Tibial artery (tissue), 4 donors: Measurements from ENCODE around the gene TM9SF1.

Experiments
- DNase-seq, 2 donors: peaks; one replicate each; pipeline ENCODE4 v3.0.0-alpha.2; 2019
- H3K27ac ChIP-seq, 2 donors: fragments of 200-600 bp; sonication (generic) in 1 of 2; 1 replicate in 1 of 2; 2 replicates in 1 of 2; pipeline ENCODE4 v1.5.1; 2018 to 2019; ENCODE audit warnings: mild to moderate bottlenecking in 1 of 2
- H3K27me3 ChIP-seq, 2 donors: fragments of 200-600 bp; sonication (generic) in 1 of 2; one replicate each; pipeline versions ENCODE4 v1.5.1 to v1.6.0; 2016 to 2019
- H3K36me3 ChIP-seq, 3 donors: fragments of 200-600 bp; sonication (generic) in 2 of 3; one replicate each; pipeline ENCODE4 v1.5.1; 2016 to 2019; ENCODE audit warnings: mild to moderate bottlenecking in 2 of 3
- H3K4me1 ChIP-seq, 4 donors: fragments of 200-600 bp; sonication (generic) in 2 of 4; 1 replicate in 3 of 4; 2 replicates in 1 of 4; pipeline ENCODE4 v1.5.1; 2016 to 2019
- H3K4me3 ChIP-seq, 2 donors: fragments of 200-600 bp; sonication (generic) in 1 of 2; 1 replicate in 1 of 2; 2 replicates in 1 of 2; pipeline ENCODE4 v1.5.1; 2018 to 2019; ENCODE audit warnings: mild to moderate bottlenecking in 2 of 2
- H3K9me3 ChIP-seq, 3 donors: fragments of 200-600 bp; sonication (generic) in 1 of 3; one replicate each; pipeline ENCODE4 v1.5.1; 2016 to 2019
- CTCF ChIP-seq, 2 experiments: fragments of 200-600 bp in 1 of 2; fragments of 450-650 bp in 1 of 2; IDR thresholded peaks; one replicate each; pipeline ENCODE4 v1.5.1; 2017 to 2019; ENCODE audit warnings: antibody characterized with exemption in 2 of 2, mild to moderate bottlenecking in 1 of 2, moderate library complexity in 1 of 2
- intact Hi-C: fragments of 100-400 bp; cut with DNase I; formaldehyde crosslinking; loops from one replicate; pipeline ENCODE4 v1.15.0; 2023; ENCODE audit warnings: low total_unique reads

TM9SF1 gene

GRCh38 chr14:24167469-24168114 is 27.6 kb downstream of the TM9SF1 start:
- no peak for TF ChIP-seq CTCF (IDR thresholded peaks at IDR 0.05)
- H3K4me3 ChIP-seq, result no peak overlapping the region
- H3K27ac ChIP-seq, result no peak overlapping the region
- H3K36me3 ChIP-seq, result peaks cover 47 to 80% (median 63%) of the 10 kb centered on the region in 3 donors
- H3K4me1 ChIP-seq, result peaks cover 0 to 26% (median 19%) of the 10 kb centered on the region in 4 donors
- no peak for DNase-seq
- intact Hi-C loops, result no loop called here
- H3K27me3 ChIP-seq, result no peaks in the 10 kb centered on the region
- no peaks in the 10 kb centered on the region for H3K9me3 ChIP-seq

GRCh38 chr14:24165785-24166184 is 29.5 kb downstream of the TM9SF1 start:
- DNase-seq, result no peak
- no peak for TF ChIP-seq CTCF (IDR thresholded peaks at IDR 0.05)
- H3K4me3 ChIP-seq, result no peak overlapping the region
- intact Hi-C loops, result no loop called here
- peaks cover 47 to 78% (median 63%) of the 10 kb centered on the region in 3 donors for H3K36me3 ChIP-seq
- H3K9me3 ChIP-seq, result no peaks in the 10 kb centered on the region
- H3K4me1 ChIP-seq, result peaks cover 0 to 32% (median 23%) of the 10 kb centered on the region in 4 donors
- no peaks in the 10 kb centered on the region for H3K27me3 ChIP-seq
- no peak overlapping the region for H3K27ac ChIP-seq

- Histone ChIP-seq H3K27me3 (no peaks in the 10 kb centered on the region), H3K4me3 (no peak overlapping the region), H3K9me3 (no peaks in the 10 kb centered on the region), H3K4me1 (peaks cover 0 to 37% (median 28%) of the 10 kb centered on the region in 4 donors), H3K27ac (no peak overlapping the region), H3K36me3 (peaks cover 47 to 82% (median 63%) of the 10 kb centered on the region in 3 donors)
- TF ChIP-seq CTCF (IDR thresholded peaks at IDR 0.05), result no peak
- intact Hi-C loops, result no loop called here
- DNase-seq, result no peak
Observed at GRCh38 chr14:24164518-24164991, 30.7 kb downstream of the TM9SF1 start.

DNA sequence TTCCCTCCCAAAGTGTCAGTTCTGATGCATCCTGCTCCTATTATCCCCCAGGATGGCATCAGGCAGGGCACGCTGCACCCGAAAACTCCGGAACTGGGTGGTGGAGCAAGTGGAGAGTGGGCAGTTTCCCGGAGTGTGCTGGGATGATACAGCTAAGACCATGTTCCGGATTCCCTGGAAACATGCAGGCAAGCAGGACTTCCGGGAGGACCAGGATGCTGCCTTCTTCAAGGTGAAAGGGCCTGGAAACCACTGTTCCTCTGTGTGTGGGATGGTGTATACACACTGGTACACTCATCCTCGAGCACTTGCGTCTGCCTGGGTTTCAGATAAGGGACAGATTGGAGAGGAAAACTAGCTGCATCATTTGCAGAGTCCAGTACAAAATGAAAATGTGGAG is 33.1 kb downstream of the TM9SF1 start:
- H3K9me3 ChIP-seq, result no peaks in the 10 kb centered on the region
- intact Hi-C loops, result no loop called here
- peak overlapping the region; percentile 69 to 72 for H3K4me3 ChIP-seq
- peaks cover 0 to 37% (median 28%) of the 10 kb centered on the region in 4 donors for H3K4me1 ChIP-seq
- no peak for DNase-seq
- TF ChIP-seq CTCF (IDR thresholded peaks at IDR 0.05), result no peak
- H3K27ac ChIP-seq, result peak overlapping the region; percentile 84 to 93
- H3K36me3 ChIP-seq, result peaks cover 57 to 79% (median 60%) of the 10 kb centered on the region in 3 donors
- no peaks in the 10 kb centered on the region for H3K27me3 ChIP-seq

GRCh38 chr14:24160850-24161804 is 34.1 kb downstream of the TM9SF1 start, which contains the start of gene IRF9:
Gene IRF9, plus strand, starts transcription at chr14:24161265. Its CDS starts 880 bp downstream, at chr14:24162145.
- peak; percentile 96 to 98 for DNase-seq
- intact Hi-C loops, result no loop called here

More at GRCh38 chr14:24160850-24161804, 34.1 kb downstream of the TM9SF1 start, which contains the start of gene IRF9:
- peak; percentile 89 to 97 for TF ChIP-seq CTCF (IDR thresholded peaks at IDR 0.05)
- Histone ChIP-seq H3K27me3 (no peaks in the 10 kb centered on the region), H3K36me3 (peaks cover 59 to 79% (median 60%) of the 10 kb centered on the region in 3 donors), H3K9me3 (no peaks in the 10 kb centered on the region), H3K27ac (peak within 1 kb of the TSS; percentile 84 to 93), H3K4me3 (peak within 1 kb of the TSS; percentile 69 to 72), H3K4me1 (peaks cover 0 to 37% (median 28%) of the 10 kb centered on the region in 4 donors)
